ENCODE results near the gene UGT3A1. TPM values are rescaled to one million over a fixed set of nuclear protein-coding genes. Genes with fewer than 3 reads are reported as not detected.
"Not testable (repeated sequence)": the region's sequence is repeated elsewhere in the genome, so short reads cannot be mapped to it uniquely, and the experiment has no call there.

The UGT3A1 gene
- total and polyA plus RNA-seq, 2 experiments from 2014 or later: 27.9 to 35.4 TPM

GRCh38 chr5:35979715-35980114 is 11.5 kb downstream of the UGT3A1 start:
- Histone ChIP-seq H2AFZ (no peak overlapping the region), H3K36me3 (replicated peaks; ENCODE audit: insufficient read depth, low read depth) (no peaks in the 10 kb centered on the region)

GRCh38 chr5:35976859-35977258 is 14.3 kb downstream of the UGT3A1 start:
- not testable (repeated sequence) for H3K27ac ChIP-seq; H3K4me1 ChIP-seq (ENCODE audit: insufficient read depth); H3K9me3 ChIP-seq (ENCODE audit: low read depth); H3K27me3 ChIP-seq; H3K9me2 ChIP-seq (replicated peaks; ENCODE audit: insufficient read depth); DNase-seq (ENCODE audit: low spot score); H3K4me3 ChIP-seq; H4K20me1 ChIP-seq (ENCODE audit: insufficient read depth, poor library complexity, severe bottlenecking); H3K36me3 ChIP-seq (replicated peaks; ENCODE audit: insufficient read depth, low read depth); H3K79me2 ChIP-seq; H3K4me2 ChIP-seq; H2AFZ ChIP-seq
- WGBS (ENCODE audit: low lambda C conversion rate, missing lambda C conversion rate): 43% methylated on average over 3 of the region's 3 CpGs

More at GRCh38 chr5:35979715-35980114, 11.5 kb downstream of the UGT3A1 start:
- Histone ChIP-seq H3K4me3 (no peak overlapping the region), H4K20me1 (ENCODE audit: insufficient read depth, poor library complexity, severe bottlenecking) (no peaks in the 10 kb centered on the region), H3K79me2 (no peaks in the 10 kb centered on the region), H3K9me3 (ENCODE audit: low read depth) (peaks cover 6% of the 10 kb centered on the region), H3K4me2 (no peak overlapping the region), H3K9me2 (replicated peaks; ENCODE audit: insufficient read depth) (no peaks in the 10 kb centered on the region), H3K27ac (no peak overlapping the region), H3K27me3 (no peaks in the 10 kb centered on the region), H3K4me1 (ENCODE audit: insufficient read depth) (no peaks in the 10 kb centered on the region)
- TF ChIP-seq CTCF (IDR thresholded peaks at IDR 0.05; ENCODE audit: poor library complexity) (no peak), EZH2 (IDR thresholded peaks at IDR 0.05; ENCODE audit: borderline replicate concordance) (no peak), EZH2phosphoT487 (IDR thresholded peaks at IDR 0.05; ENCODE audit: low read depth, severe bottlenecking, unreplicated experiment) (no peak)
- no peak for DNase-seq (ENCODE audit: low spot score)

GRCh38 chr5:35974570-35974969 is 16.6 kb downstream of the UGT3A1 start:
- TF ChIP-seq EZH2 (IDR thresholded peaks at IDR 0.05; ENCODE audit: borderline replicate concordance): no peak
- DNase-seq (ENCODE audit: low spot score): no peak
- no peaks in the 10 kb centered on the region for H3K79me2 ChIP-seq
- H3K27me3 ChIP-seq: no peaks in the 10 kb centered on the region
- no peaks in the 10 kb centered on the region for H3K36me3 ChIP-seq (replicated peaks; ENCODE audit: insufficient read depth, low read depth)
- no peak overlapping the region for H3K4me3 ChIP-seq
- H4K20me1 ChIP-seq (ENCODE audit: insufficient read depth, poor library complexity, severe bottlenecking): no peaks in the 10 kb centered on the region
- H3K9me2 ChIP-seq (replicated peaks; ENCODE audit: insufficient read depth): no peaks in the 10 kb centered on the region
- H3K27ac ChIP-seq: no peak overlapping the region
- 75% methylated on average over 4 of the region's 4 CpGs for WGBS (ENCODE audit: low lambda C conversion rate, missing lambda C conversion rate)
- no peaks in the 10 kb centered on the region for H3K4me1 ChIP-seq (ENCODE audit: insufficient read depth)
- no peak overlapping the region for H2AFZ ChIP-seq
- no peak overlapping the region for H3K4me2 ChIP-seq
- no peaks in the 10 kb centered on the region for H3K9me3 ChIP-seq (ENCODE audit: low read depth)

GRCh38 chr5:35971878-35972210 is 19.3 kb downstream of the UGT3A1 start:
- WGBS (ENCODE audit: low lambda C conversion rate, missing lambda C conversion rate): 87% methylated on average over 5 of the region's 5 CpGs

More at GRCh38 chr5:35971878-35972210, 19.3 kb downstream of the UGT3A1 start:
- no peak overlapping the region for H2AFZ ChIP-seq
- H3K4me1 ChIP-seq (ENCODE audit: insufficient read depth): no peaks in the 10 kb centered on the region
- TF ChIP-seq CTCF (IDR thresholded peaks at IDR 0.05; ENCODE audit: poor library complexity) (no peak), EZH2phosphoT487 (IDR thresholded peaks at IDR 0.05; ENCODE audit: low read depth, severe bottlenecking, unreplicated experiment) (no peak)
- H3K27ac ChIP-seq: no peak overlapping the region
- no peaks in the 10 kb centered on the region for H3K27me3 ChIP-seq
- DNase-seq (ENCODE audit: low spot score): no peak
- no peaks in the 10 kb centered on the region for H3K9me3 ChIP-seq (ENCODE audit: low read depth)
- H3K36me3 ChIP-seq (replicated peaks; ENCODE audit: insufficient read depth, low read depth): no peaks in the 10 kb centered on the region
- H3K4me3 ChIP-seq: no peak overlapping the region
- no peak overlapping the region for H3K4me2 ChIP-seq
- H3K79me2 ChIP-seq: no peaks in the 10 kb centered on the region
- H4K20me1 ChIP-seq (ENCODE audit: insufficient read depth, poor library complexity, severe bottlenecking): no peaks in the 10 kb centered on the region
- no peaks in the 10 kb centered on the region for H3K9me2 ChIP-seq (replicated peaks; ENCODE audit: insufficient read depth)

Data from hepatocyte (in vitro differentiated cells).